GM10847 (cell line): ENCODE measurements around the gene HDGF.

Experiments used
- POLR2A ChIP-seq: IDR thresholded peaks from 2 replicates; pipeline ENCODE4 v1.6.1; 2011; ENCODE audit not compliant: insufficient read length; ENCODE audit errors: extremely low read depth

Gene HDGF

GRCh38 chr1:156712626-156713025 is 38.8 kb downstream of the HDGF start:
- TF ChIP-seq POLR2A = no peak

GRCh38 chr1:156711011-156711817 is 40.3 kb downstream of the HDGF start:
- TF ChIP-seq POLR2A = no peak

GRCh38 chr1:156709757-156710489 is 41.6 kb downstream of the HDGF start:
- TF ChIP-seq POLR2A = no peak

GRCh38 chr1:156709031-156709430 is 42.4 kb downstream of the HDGF start:
- no peak for TF ChIP-seq POLR2A

- no peak for TF ChIP-seq POLR2A
Observed at GRCh38 chr1:156708218-156708661, 43.2 kb downstream of the HDGF start.

- TF ChIP-seq POLR2A = no peak
Observed at GRCh38 chr1:156707417-156708217, 43.9 kb downstream of the HDGF start.

GRCh38 chr1:156706657-156707416 is 44.6 kb downstream of the HDGF start:
- no peak for TF ChIP-seq POLR2A

- no peak for TF ChIP-seq POLR2A
Observed at GRCh38 chr1:156705918-156706656, 45.4 kb downstream of the HDGF start.

- no peak for TF ChIP-seq POLR2A
Observed at GRCh38 chr1:156705321-156705917, 46.1 kb downstream of the HDGF start, which contains the start of gene CRABP2. Gene CRABP2, minus strand, starts transcription at chr1:156705583. Its CDS starts 137 bp downstream, at chr1:156705446.

- TF ChIP-seq POLR2A = no peak
Observed at GRCh38 chr1:156704930-156705320, 46.5 kb downstream of the HDGF start.

GRCh38 chr1:156704166-156704711 is 47.2 kb downstream of the HDGF start:
- no peak for TF ChIP-seq POLR2A

- TF ChIP-seq POLR2A = no peak
Observed at GRCh38 chr1:156703741-156704140, 47.7 kb downstream of the HDGF start.

GRCh38 chr1:156703336-156703735 is 48.1 kb downstream of the HDGF start:
- TF ChIP-seq POLR2A = no peak
